Measurements from ENCODE around the gene LDLR.

- TF ChIP-seq CTCF (IDR thresholded peaks at IDR 0.05) (no peak), POLR2A (IDR thresholded peaks at IDR 0.05) (no peak)
Observed at GRCh38 chr19:11154683-11155047, 65.4 kb downstream of the LDLR start.
